Astrocyte (in vitro differentiated cells and primary cell): Measurements from ENCODE around the gene FAM135A. TPM values are rescaled to one million over a fixed set of nuclear protein-coding genes. Genes with fewer than 3 reads are reported as not detected.

Experiments
- DNase-seq: peaks from one replicate; pipeline ENCODE4 v3.0.0-alpha.2; 2010; ENCODE audit warnings: low read depth
- FAIRE-seq: peaks from 2 replicates; lab custom pipeline; 2011; peaks lifted over from hg19 to GRCh38; lab: Jason Lieb, UNC
- H2AFZ ChIP-seq: 2 replicates; pipeline ENCODE4 v1.6.0; 2012; ENCODE audit warnings: low read depth, low read length, inconsistent platforms
- H3K27ac ChIP-seq: 2 replicates; pipeline ENCODE4 v1.5.1; 2011; ENCODE audit warnings: low read depth, low read length, inconsistent platforms
- H3K27me3 ChIP-seq: 2 replicates; pipeline ENCODE4 v1.6.0; 2011; ENCODE audit warnings: low read length, inconsistent platforms; ENCODE audit not compliant: insufficient read depth
- H3K36me3 ChIP-seq: 2 replicates; pipeline ENCODE4 v1.5.1; 2011; ENCODE audit warnings: low read length, inconsistent platforms; ENCODE audit not compliant: insufficient read depth
- H3K4me1 ChIP-seq: 2 replicates; pipeline ENCODE4 v1.5.1; 2011; ENCODE audit warnings: low read length, inconsistent platforms; ENCODE audit not compliant: insufficient read depth
- H3K4me2 ChIP-seq: 2 replicates; pipeline ENCODE4 v1.6.0; 2012; ENCODE audit warnings: low read length, inconsistent platforms
- H3K4me3 ChIP-seq: 2 replicates; pipeline ENCODE4 v1.5.1; 2011; ENCODE audit warnings: low read depth, mild to moderate bottlenecking, low read length, inconsistent platforms; ENCODE audit not compliant: insufficient read depth
- H3K79me2 ChIP-seq: 2 replicates; pipeline ENCODE4 v1.6.0; 2012; ENCODE audit warnings: mild to moderate bottlenecking, low read length, inconsistent platforms; ENCODE audit not compliant: insufficient read depth
- H3K9ac ChIP-seq: 2 replicates; pipeline ENCODE4 v1.6.0; 2012; ENCODE audit warnings: mild to moderate bottlenecking, low read length, inconsistent platforms
- H3K9me3 ChIP-seq: 2 replicates; pipeline ENCODE4 v1.5.1; 2012; ENCODE audit warnings: low read depth, mild to moderate bottlenecking, low read length, inconsistent platforms; ENCODE audit not compliant: insufficient read depth
- H4K20me1 ChIP-seq: 2 replicates; pipeline ENCODE4 v1.6.0; 2012; ENCODE audit warnings: low read length, inconsistent platforms; ENCODE audit not compliant: insufficient read depth
- H3K27ac Mint-ChIP-seq: one replicate; pipeline ENCODE4 v1.8.0; 2021; ENCODE audit warnings: mild to moderate bottlenecking, mixed read lengths; ENCODE audit not compliant: unreplicated experiment
- H3K27me3 Mint-ChIP-seq: one replicate; pipeline ENCODE4 v1.8.0; 2021; ENCODE audit warnings: low read depth, mixed read lengths; ENCODE audit not compliant: unreplicated experiment
- H3K36me3 Mint-ChIP-seq: one replicate; pipeline ENCODE4 v1.8.0; 2021; ENCODE audit warnings: low read depth, mixed read lengths; ENCODE audit not compliant: unreplicated experiment
- H3K4me1 Mint-ChIP-seq: one replicate; pipeline ENCODE4 v1.8.0; 2021; ENCODE audit warnings: low read depth, mixed read lengths; ENCODE audit not compliant: unreplicated experiment
- H3K4me3 Mint-ChIP-seq: one replicate; pipeline ENCODE4 v1.8.0; 2021; ENCODE audit warnings: mild to moderate bottlenecking, moderate library complexity, mixed read lengths; ENCODE audit not compliant: unreplicated experiment
- H3K9me3 Mint-ChIP-seq: one replicate; pipeline ENCODE4 v1.8.0; 2021; ENCODE audit warnings: mild to moderate bottlenecking, mixed read lengths; ENCODE audit not compliant: unreplicated experiment
- EZH2 ChIP-seq: IDR thresholded peaks from 2 replicates; pipeline ENCODE4 v1.6.1; 2012; ENCODE audit warnings: mild to moderate bottlenecking, low read length, inconsistent platforms; ENCODE audit not compliant: insufficient read depth
- total RNA-seq: library from RNA; stranded (reverse); gene quantifications from 2 replicates; pipeline ENCODE4 v1.2.1, GENCODE V29; 2021
- TF ChIP-seq, protein P1 (sequence below): IDR thresholded peaks from 2 replicates; pipeline ENCODE4 v1.5.1; 2011; ENCODE audit warnings: low read depth, mild to moderate bottlenecking, inconsistent platforms, low read length, moderate library complexity; ENCODE audit not compliant: insufficient read depth

The FAM135A gene
- total RNA-seq, 1 donor from 2014 or later: 10.0 TPM

DNA sequence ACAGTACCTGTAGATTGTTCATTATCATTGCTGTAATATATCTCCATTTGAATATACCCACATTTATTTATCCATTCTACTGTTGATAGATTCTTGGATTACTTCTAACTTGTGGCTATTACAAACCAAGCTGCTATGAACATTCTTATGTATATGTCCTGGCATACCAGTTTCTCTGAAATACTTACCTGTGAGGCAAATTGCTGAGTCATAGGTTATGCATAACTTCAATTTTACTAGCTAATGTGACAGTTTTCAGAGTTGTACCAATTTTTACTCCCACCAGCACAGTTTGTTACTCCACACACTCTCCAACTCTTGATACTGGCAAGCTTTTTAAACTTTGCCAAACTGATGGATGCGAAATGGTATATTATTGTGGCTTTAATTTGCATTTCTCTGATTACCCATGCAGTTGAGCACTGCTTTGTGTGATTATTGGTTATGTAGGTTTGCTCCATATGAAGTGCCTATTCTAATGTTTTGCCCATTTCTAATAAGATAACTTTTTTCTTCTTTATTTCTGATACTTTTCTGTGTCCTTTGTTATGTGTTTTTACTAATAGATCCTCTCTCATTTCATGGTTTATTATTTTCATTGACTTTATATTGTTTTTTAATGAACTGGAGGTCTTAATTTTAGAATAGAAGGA lies 90.6 kb downstream of the FAM135A start:
- Histone ChIP-seq H3K27ac (no peak overlapping the region), H3K27me3 (no peaks in the 10 kb centered on the region), H3K4me3 (no peak overlapping the region), H3K9me3 (no peaks in the 10 kb centered on the region), H3K4me2 (no peak overlapping the region), H3K9ac (no peak overlapping the region), H3K4me1 (no peaks in the 10 kb centered on the region), H3K36me3 (no peaks in the 10 kb centered on the region), H4K20me1 (no peaks in the 10 kb centered on the region), H3K79me2 (no peaks in the 10 kb centered on the region), H2AFZ (no peak overlapping the region)
- Mint-ChIP-seq H3K4me3 (no peak overlapping the region), H3K27me3 (no peaks in the 10 kb centered on the region), H3K4me1 (no peaks in the 10 kb centered on the region), H3K27ac (no peak overlapping the region), H3K9me3 (peaks cover 2% of the 10 kb centered on the region), H3K36me3 (peaks cover 7% of the 10 kb centered on the region)
- FAIRE-seq (peak; percentile 41), DNase-seq (no peak)
- TF ChIP-seq EZH2: no peak
- TF ChIP-seq, protein P1, sequence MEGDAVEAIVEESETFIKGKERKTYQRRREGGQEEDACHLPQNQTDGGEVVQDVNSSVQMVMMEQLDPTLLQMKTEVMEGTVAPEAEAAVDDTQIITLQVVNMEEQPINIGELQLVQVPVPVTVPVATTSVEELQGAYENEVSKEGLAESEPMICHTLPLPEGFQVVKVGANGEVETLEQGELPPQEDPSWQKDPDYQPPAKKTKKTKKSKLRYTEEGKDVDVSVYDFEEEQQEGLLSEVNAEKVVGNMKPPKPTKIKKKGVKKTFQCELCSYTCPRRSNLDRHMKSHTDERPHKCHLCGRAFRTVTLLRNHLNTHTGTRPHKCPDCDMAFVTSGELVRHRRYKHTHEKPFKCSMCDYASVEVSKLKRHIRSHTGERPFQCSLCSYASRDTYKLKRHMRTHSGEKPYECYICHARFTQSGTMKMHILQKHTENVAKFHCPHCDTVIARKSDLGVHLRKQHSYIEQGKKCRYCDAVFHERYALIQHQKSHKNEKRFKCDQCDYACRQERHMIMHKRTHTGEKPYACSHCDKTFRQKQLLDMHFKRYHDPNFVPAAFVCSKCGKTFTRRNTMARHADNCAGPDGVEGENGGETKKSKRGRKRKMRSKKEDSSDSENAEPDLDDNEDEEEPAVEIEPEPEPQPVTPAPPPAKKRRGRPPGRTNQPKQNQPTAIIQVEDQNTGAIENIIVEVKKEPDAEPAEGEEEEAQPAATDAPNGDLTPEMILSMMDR: no peak

- no peaks in the 10 kb centered on the region for H3K4me1 ChIP-seq
- H3K9me3 Mint-ChIP-seq: no peaks in the 10 kb centered on the region
- no peaks in the 10 kb centered on the region for H3K27me3 Mint-ChIP-seq
- H3K36me3 ChIP-seq: no peaks in the 10 kb centered on the region
- no peaks in the 10 kb centered on the region for H4K20me1 ChIP-seq
- no peak overlapping the region for H3K4me2 ChIP-seq
- H3K27ac ChIP-seq: no peak overlapping the region
- DNase-seq (no peak), FAIRE-seq (no peak)
- H3K36me3 Mint-ChIP-seq: peaks cover 7% of the 10 kb centered on the region
- H3K79me2 ChIP-seq: no peaks in the 10 kb centered on the region
- H3K4me1 Mint-ChIP-seq: no peaks in the 10 kb centered on the region
- H3K27ac Mint-ChIP-seq: no peak overlapping the region
- no peak overlapping the region for H2AFZ ChIP-seq
- H3K9me3 ChIP-seq: no peaks in the 10 kb centered on the region
- H3K4me3 ChIP-seq: no peak overlapping the region
- no peak overlapping the region for H3K9ac ChIP-seq
- no peaks in the 10 kb centered on the region for H3K27me3 ChIP-seq
- H3K4me3 Mint-ChIP-seq: no peak overlapping the region
- TF ChIP-seq, protein P1: no peak
- no peak for TF ChIP-seq EZH2
Measured at GRCh38 chr6:70506321-70506720, 93.0 kb downstream of the FAM135A start.

DNA sequence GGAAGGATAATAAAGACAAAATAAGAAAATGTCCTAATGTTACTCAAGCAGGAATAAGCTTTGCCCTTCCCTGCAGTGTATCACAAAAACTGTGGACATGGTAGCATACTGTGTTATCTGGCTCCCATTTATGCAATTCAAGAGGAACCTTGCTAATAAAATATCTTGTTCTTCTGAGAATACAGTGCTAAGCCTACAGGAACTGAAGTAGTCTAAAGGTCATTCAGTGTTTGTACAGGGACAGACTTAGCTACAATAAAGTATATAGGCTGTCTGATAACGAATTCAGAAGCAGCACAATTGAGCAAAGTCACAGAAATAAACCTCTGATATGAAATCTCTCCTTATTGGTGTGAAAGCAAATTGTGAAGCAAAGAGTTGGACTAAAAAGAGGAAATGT lies 93.9 kb downstream of the FAM135A start:
- TF ChIP-seq EZH2: no peak
- TF ChIP-seq, protein P1: no peak
- Histone ChIP-seq H3K9ac (no peak overlapping the region), H3K79me2 (no peaks in the 10 kb centered on the region), H2AFZ (no peak overlapping the region), H3K27me3 (no peaks in the 10 kb centered on the region), H3K4me3 (no peak overlapping the region), H3K27ac (no peak overlapping the region), H3K4me1 (no peaks in the 10 kb centered on the region), H3K36me3 (no peaks in the 10 kb centered on the region), H3K4me2 (no peak overlapping the region), H4K20me1 (no peaks in the 10 kb centered on the region), H3K9me3 (no peaks in the 10 kb centered on the region)
- Mint-ChIP-seq H3K27ac (no peak overlapping the region), H3K4me1 (no peaks in the 10 kb centered on the region), H3K36me3 (peaks cover 5% of the 10 kb centered on the region), H3K4me3 (no peak overlapping the region), H3K9me3 (no peaks in the 10 kb centered on the region), H3K27me3 (no peaks in the 10 kb centered on the region)
- DNase-seq: no peak
- FAIRE-seq: no peak
